Stimulated activated naive CD4-positive, alpha-beta T cell treated with Interleukin-2 at 50 U/mL for 16 hours (primary cell): ENCODE results near the gene LAMC1.

Experiments used
- DNase-seq: peaks from one replicate; lab custom pipeline; 2025; lab: John Stamatoyannopoulos, UW

The LAMC1 gene

GRCh38 chr1:183105449-183105848 is 82.2 kb downstream of the LAMC1 start:
- DNase-seq, result no peak

GRCh38 chr1:183106166-183106565 is 82.9 kb downstream of the LAMC1 start:
- no peak for DNase-seq

GRCh38 chr1:183106746-183107145 is 83.5 kb downstream of the LAMC1 start:
- no peak for DNase-seq

- DNase-seq, result no peak
Observed at GRCh38 chr1:183110326-183110880, 87.2 kb downstream of the LAMC1 start.

- DNase-seq, result no peak
Observed at GRCh38 chr1:183114441-183114840, 91.2 kb downstream of the LAMC1 start.

GRCh38 chr1:183116416-183116815 is 93.2 kb downstream of the LAMC1 start:
- no peak for DNase-seq

- no peak for DNase-seq
Observed at GRCh38 chr1:183121609-183122008, 98.4 kb downstream of the LAMC1 start.

GRCh38 chr1:183124259-183124658 is 101.0 kb downstream of the LAMC1 start:
- no peak for DNase-seq

GRCh38 chr1:183125279-183125999 is 102.2 kb downstream of the LAMC1 start:
- DNase-seq, result no peak

- DNase-seq, result no peak
Observed at GRCh38 chr1:183126000-183126366, 102.8 kb downstream of the LAMC1 start.

GRCh38 chr1:183126528-183126927 is 103.3 kb downstream of the LAMC1 start:
- DNase-seq, result no peak

GRCh38 chr1:183129921-183130690 is 106.9 kb downstream of the LAMC1 start:
- no peak for DNase-seq

GRCh38 chr1:183131166-183131565 is 107.9 kb downstream of the LAMC1 start:
- no peak for DNase-seq

- no peak for DNase-seq
Observed at GRCh38 chr1:183135336-183135735, 112.1 kb downstream of the LAMC1 start.

GRCh38 chr1:183137782-183138181 is 114.6 kb downstream of the LAMC1 start:
- no peak for DNase-seq

- DNase-seq, result no peak
Observed at GRCh38 chr1:183138301-183138700, 115.1 kb downstream of the LAMC1 start.

- no peak for DNase-seq
Observed at GRCh38 chr1:183139281-183139942, 116.2 kb downstream of the LAMC1 start.

GRCh38 chr1:183140633-183141032 is 117.4 kb downstream of the LAMC1 start:
- DNase-seq, result no peak

- DNase-seq, result no peak
Observed at GRCh38 chr1:183142171-183142570, 119.0 kb downstream of the LAMC1 start.

- no peak for DNase-seq
Observed at GRCh38 chr1:183143576-183144315, 120.5 kb downstream of the LAMC1 start.

- no peak for DNase-seq
Observed at GRCh38 chr1:183144752-183145151, 121.5 kb downstream of the LAMC1 start.

- no peak for DNase-seq
Observed at GRCh38 chr1:183147735-183148134, 124.5 kb downstream of the LAMC1 start.
